PC-9 (cell line): ENCODE measurements around the gene ANKRD66.

Source experiments
- CTCF ChIP-seq: fragments of 200-600 bp; sonication (generic); conservative IDR thresholded peaks from 2 replicates; pipeline ENCODE4 v1.6.1; 2017; ENCODE audit warnings: mixed run types, antibody characterized with exemption, mild to moderate bottlenecking, moderate library complexity
- EZH2 ChIP-seq: fragments of 200-600 bp; sonication (generic); IDR thresholded peaks from 2 replicates; pipeline ENCODE4 v1.8.0; 2017; ENCODE audit warnings: antibody characterized with exemption, low read depth

GRCh38 chr6:46706464-46706863 lies 40.3 kb upstream of the ANKRD66 start:
- TF ChIP-seq CTCF (no peak), EZH2 (no peak)
